Measurements from ENCODE around the gene PDZK1.
A peak's percentile ranks its signal among the peaks of the same experiment; 100 is the strongest.
"Not testable (repeated sequence)": the region's sequence is repeated elsewhere in the genome, so short reads cannot be mapped to it uniquely, and the experiment has no call there.

PDZK1 gene

GRCh38 chr1:145710291-145711027 is 3.3 kb upstream of the PDZK1 start:
- DNase-seq: no peak

DNA sequence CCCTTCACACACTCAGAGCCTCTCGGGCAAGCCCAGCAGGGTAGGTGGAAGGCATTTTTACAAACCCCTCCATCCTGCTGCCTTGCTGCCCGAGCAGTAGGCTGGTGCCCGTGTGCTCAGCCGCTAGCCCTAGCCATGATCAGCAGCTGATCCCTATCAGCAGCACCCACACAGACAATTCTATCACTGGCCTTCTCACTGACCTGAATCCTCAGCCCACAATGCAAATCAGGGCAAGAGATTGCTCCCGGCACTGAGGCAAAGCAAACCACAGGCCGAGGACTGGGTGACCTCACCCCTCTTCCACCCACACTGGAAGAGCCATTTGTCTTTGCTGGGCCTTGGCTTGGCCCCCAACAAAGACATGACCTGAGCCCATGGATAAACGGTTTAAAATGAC is 895 bp upstream of the PDZK1 start:
- DNase-seq: peak; percentile 56

DNA sequence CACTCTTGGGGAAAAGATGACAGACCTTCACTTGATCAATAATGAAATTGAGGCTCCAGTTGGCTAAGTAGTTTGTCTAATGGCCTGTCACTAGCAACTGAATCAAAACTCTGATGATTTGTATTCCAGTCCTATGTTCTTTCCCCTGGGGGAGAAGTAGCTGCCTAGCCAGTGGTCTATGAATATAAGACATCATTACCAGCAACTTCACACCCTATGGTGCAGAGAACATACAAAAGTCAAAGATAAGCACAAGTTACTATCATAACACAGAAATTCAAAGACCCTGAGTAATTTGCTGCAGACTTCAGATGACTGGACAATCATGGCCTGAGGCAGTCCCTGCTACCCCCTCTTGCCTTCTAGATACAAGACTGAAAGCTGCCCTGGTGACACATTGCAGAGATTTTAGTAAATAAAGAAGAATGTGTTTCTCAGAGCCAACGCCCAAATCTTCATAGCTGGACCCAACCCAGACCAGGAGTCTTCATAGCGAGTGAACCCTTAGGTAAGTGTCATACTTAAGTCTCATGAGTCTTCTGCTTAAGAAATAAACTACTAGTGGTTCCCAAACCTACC is 993 bp downstream of the PDZK1 start:
- no peak for DNase-seq

DNA sequence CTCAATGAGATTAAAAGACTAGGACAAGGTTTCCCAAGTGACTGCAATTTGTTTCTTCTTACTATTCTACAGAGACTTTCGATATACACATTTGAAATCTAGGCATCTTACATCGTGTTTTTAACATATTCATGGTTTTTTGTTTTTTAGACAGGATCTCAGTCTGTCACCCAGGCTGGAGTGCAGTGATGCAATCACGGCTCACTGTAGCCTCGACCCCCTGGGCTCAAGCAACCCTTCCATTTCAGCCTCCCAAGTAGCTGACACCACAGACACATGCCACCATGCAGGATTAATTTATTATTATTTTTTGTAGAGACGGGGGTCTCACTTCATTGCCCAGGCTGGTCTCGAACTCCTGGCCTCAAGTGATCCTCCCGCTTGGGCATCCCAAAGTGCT is 1.5 kb downstream of the PDZK1 start:
- no peak for DNase-seq

DNA sequence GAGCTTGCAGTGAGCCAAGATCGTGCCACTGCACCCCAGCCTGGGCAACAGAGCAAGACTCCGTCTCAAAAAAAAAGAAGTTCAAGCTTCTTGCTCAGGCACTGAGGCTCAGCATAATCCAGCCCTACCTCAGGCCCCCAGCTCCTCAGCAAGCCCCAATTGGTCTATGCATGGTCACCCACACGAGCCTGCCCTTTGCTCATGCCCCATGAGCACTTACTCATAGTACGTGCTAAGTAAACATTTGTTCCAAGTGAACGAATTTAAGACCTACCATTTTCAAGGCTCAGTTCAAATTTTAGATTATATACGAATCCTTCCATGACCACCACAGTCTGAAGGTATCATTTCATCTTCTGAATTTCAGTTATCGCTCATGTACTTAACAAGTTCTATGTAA is 4.3 kb downstream of the PDZK1 start:
- no peak for DNase-seq

DNA sequence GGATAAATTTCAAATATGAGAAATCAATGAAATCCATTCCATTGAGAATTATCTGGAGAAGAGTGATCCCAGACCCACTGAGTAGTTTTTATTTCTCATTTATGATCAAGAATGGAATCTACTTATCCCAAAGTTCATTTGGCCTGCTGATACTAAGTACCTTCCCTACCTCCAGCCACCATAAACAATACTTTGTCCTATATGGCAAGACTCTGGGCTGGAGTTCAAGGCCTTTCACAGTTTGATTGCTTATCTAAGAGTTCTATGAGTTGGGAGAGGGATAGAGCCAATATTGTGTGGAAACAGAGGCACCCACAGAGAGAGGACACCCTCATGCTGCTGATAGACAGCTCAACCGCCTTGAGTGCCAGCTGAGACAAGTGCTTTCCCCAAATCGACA is 5.1 kb downstream of the PDZK1 start:
- no peak for DNase-seq

DNA sequence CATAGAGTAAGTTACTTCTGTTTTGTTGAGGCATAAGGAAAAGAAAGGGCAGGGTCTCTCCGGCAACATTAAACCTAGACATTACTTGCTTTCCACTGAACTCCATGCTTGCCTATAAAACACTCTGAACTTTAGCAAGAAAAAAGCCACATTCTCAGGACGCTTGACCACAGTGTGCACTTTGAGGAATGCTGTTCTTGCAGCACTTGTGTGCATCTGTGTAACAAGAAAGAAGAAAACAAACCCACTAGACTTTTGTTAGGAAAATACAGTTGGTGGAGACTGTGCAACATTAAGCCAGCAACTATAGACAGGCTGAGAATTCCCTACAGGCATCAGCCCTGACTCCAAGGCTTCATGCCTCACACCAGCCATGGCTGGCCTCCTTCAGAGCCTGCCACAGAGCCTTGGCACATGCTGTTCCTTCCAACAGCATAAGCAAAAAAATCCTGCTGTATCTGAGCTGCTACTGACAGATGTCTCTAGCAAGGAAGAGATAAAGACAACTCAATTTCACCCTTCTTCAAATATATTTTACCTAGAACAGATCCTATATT is 5.8 kb downstream of the PDZK1 start:
- DNase-seq: no peak

- DNase-seq: no peak
Observed at GRCh38 chr1:145696630-145696960, 10.6 kb downstream of the PDZK1 start.

GRCh38 chr1:145695821-145696629 is 11.1 kb downstream of the PDZK1 start:
- peak; percentile 63 for DNase-seq

DNA sequence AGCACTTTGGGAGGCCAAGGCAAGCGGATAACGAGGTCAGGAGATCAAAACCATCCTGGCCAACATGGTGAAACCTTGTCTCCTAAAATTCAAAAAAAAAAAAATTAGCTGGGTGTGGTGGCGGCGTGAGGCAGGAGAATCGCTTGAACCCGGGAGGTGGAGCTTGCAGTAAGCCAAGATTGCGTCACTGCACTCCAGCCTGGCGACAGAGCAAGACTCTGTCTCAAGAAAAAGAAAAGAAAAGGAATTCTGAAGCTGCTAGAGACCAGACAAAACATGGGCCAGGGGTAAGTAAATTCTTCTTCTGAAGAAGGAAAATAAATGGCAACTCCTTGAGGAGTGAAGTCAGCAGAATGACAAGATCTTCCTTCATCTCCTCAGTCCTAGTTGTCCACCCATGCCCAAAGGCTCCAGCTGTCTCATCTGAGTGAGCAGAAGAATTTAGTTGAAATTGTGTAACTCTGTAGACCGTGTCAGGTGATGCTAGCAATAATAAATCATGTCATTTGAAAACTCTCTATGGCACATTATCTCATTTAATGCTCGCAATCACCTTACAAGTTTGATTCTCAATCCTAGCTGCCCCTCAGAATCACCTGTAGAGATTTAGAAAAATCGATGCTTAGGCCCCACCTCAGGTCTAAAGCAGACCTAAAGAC is 14.3 kb downstream of the PDZK1 start:
- no peak for DNase-seq

DNA sequence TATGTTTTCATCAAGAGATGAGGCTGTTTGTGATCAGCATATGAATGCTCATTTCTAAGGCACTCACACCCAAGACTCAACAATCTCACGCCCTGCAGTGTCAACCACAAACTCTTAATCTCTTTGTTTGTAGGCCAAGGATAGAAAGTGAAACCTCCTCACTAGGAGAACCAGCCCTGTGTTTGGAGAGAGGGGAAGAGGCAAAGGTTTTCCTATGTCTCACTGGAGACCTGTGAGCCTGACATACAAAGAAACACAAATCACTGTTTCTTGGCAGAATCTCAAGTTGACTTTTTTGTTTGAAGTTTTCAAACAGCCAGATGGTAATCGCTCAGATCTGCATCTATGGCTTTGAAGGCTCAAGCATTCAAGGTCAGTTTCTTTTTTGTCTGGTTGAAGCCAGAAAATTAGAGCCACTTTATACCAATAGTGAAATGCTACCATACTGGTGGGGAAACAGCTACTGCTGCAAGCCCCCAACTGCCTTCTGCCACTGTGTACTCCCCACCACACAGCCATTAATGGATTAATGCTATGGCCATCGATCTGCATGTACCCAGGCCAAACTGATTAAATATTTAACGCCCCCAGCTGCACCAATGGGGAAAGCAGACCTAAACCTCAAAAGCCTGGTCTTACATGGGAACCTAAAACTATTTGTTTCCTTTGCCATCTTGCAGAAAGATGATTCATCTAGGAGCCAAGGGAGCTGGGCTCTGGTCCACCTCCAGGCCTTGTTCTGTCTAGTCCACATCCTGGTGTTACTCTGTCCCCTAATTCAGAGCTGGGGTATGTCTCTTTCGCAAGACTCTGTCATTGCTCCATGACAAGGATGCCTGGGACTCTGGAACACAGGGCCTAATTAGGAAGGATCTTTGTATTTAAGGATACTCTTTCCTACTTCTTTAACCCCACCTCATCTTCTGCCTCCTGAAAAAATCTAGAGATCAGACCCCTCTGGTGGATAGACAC is 16.3 kb downstream of the PDZK1 start:
- no peak for DNase-seq

DNA sequence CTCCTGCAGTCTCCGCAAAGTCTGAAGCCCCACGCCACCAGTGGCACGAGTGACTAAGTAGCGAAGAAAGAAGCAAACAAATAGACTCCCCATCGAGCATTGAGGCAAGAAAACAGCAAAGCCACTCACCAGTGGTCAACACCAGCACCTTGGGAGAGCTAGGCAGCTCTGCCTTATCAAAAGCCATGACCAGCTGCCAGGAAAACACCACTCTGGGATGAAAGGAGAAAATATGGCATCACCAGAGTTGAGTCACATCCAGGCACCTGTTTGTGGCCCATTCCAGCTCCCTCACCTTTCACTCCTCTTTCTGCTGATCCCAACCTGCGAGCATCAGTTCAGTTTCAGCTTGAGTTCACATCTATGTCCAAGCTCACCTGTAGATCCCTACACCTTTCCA is 17.2 kb downstream of the PDZK1 start:
- DNase-seq: no peak

DNA sequence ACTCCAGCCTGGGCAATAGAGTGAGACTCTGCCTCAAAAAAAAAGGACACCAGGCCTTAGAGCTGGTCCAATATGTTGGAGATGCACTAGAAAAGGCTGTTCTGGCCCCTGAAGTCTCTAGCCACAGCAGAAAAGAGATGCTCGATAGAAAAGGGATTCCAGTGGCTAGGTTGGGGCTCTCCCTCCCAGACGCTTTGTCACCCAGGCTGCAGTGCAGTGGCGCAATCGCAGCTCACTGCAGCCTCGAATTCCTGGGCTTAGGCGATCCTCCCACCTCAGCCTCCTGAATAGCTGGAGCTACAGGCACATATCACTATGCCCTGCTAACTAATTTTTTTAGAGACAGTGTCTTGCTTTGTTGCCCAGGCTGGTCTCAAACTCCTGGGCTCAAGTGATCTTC is 18.2 kb downstream of the PDZK1 start:
- DNase-seq: no peak

- no peak for DNase-seq
Observed at GRCh38 chr1:145688328-145688727, 18.8 kb downstream of the PDZK1 start.

DNA sequence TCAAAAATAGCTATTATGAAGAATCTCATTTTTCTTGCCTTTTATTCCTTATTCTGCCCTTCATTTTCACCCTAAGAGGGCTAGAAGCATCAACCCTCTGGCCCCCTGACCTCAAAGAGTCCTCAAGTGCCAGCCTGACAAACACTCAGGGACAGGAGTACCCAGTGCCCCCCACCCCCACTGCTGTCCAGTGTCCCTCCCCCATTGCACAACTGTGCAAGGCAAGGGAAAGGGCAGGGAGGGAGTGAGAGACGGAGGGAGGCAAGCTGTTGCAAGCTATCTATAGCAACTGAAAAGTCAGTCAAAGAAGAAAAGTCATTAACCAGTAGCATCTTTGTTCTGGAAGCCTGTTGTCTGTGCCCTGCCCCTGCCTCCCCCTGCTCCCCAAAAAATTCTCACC is 21.1 kb downstream of the PDZK1 start:
- not testable (repeated sequence) for DNase-seq

GRCh38 chr1:145684858-145685257 is 22.3 kb downstream of the PDZK1 start:
- DNase-seq: not testable (repeated sequence)

GRCh38 chr1:145673217-145673616 is 34.0 kb downstream of the PDZK1 start:
- not testable (repeated sequence) for DNase-seq

- not testable (repeated sequence) for DNase-seq
Observed at GRCh38 chr1:145670995-145671745, 36.0 kb downstream of the PDZK1 start.

- DNase-seq: not testable (repeated sequence)
Observed at GRCh38 chr1:145665015-145665414, 42.2 kb downstream of the PDZK1 start.

DNA sequence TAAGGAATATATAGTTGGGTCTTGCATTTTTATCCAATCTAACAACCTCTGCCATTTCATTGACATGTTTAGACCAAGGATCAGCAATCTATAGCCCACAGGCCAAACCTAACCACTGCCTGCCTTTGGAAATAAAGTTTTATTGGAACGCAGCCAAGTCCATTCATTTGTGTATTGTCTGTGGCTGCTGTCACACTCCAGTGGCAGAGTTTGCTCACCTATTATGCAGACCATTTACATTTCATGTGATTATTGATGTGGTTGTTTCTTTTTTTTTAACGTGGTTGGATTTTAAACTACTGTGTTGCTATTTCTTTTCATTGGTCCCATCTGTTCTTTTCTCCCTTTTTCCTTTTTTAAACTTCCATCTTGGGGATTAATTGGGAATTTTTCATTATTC is 44.7 kb downstream of the PDZK1 start:
- not testable (repeated sequence) for DNase-seq

- DNase-seq: not testable (repeated sequence)
Observed at GRCh38 chr1:145656245-145656943, 50.8 kb downstream of the PDZK1 start.
